HUES64 (cell line): Measurements from ENCODE around the gene CLCA2.

ENCODE experiments used
- H3K27ac ChIP-seq: 2 replicates; pipeline ENCODE4 v1.7.0; 2013; ENCODE audit warnings: low read depth, low read length, inconsistent platforms
- H3K27me3 ChIP-seq: 2 replicates; pipeline ENCODE4 v1.6.1; 2013; ENCODE audit warnings: mild to moderate bottlenecking, low read length; ENCODE audit not compliant: insufficient read depth
- H3K36me3 ChIP-seq: 2 replicates; pipeline ENCODE4 v1.6.1; 2013; ENCODE audit warnings: mild to moderate bottlenecking, low read length; ENCODE audit not compliant: insufficient read depth
- H3K4me1 ChIP-seq: 2 replicates; pipeline ENCODE4 v1.6.1; 2013; ENCODE audit warnings: mild to moderate bottlenecking, low read length, moderate library complexity; ENCODE audit not compliant: insufficient read depth
- H3K4me3 ChIP-seq: 2 replicates; pipeline ENCODE4 v1.5.1; 2013; ENCODE audit warnings: mild to moderate bottlenecking, low read length, moderate library complexity
- H3K9ac ChIP-seq: 2 replicates; pipeline ENCODE4 v1.6.1; 2013; ENCODE audit warnings: mild to moderate bottlenecking, low read depth, low read length
- H3K9me3 ChIP-seq: 2 replicates; pipeline ENCODE4 v1.6.1; 2013; ENCODE audit warnings: low read depth, low read length; ENCODE audit not compliant: insufficient read depth
- WGBS: fragments of 150-250, 120-280 bp; methylation state at CpG from one replicate; pipeline ENCODE4 v1.1.7; 2013; ENCODE audit warnings: missing lambda C conversion rate; 5-methylcytosine and 5-hydroxymethylcytosine counted together

Gene CLCA2

DNA sequence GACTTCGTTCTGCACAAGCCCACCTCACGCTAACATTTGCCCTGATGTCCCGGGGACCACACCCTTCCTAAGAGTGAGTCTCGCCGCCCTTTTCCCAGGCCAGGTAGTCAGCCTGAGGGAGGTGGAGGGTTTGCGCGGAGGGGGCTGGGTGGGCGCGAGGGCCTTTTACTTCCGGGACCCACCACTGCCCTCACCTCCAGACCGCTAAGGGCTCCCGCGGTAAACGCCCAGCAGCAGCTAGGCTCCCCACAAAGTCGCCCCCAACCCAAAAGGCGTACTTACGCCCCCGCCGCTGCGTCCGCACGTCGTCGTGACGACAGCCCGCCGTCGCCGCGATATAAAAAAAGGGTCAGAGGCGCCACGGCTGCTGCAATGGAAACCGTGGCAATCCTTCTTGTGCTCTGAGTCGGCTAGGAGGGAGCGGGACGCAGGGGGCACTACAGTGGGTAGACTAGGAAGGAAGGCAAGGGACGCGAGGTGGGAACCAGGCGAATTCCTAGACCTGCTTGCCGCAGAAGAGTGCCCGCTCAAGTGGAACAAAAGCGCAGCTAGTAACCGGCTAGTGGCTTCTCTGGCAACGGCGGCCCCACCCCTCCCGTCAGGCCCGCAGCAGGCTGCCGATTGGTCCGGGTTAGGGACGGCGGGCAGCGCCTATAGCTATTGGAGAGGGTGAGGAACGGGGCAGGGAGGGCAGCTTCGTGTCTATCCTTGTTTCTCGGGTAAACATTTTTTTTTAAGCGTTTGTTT, 28.0 kb upstream of the CLCA2 start, which contains the start of gene ODF2L:
Gene ODF2L, minus strand, starts transcription at position 573 of the 747 bp plus-strand sequence. CDS start 9,296 bp downstream, outside the sequence.
- no peaks in the 10 kb centered on the region for H3K36me3 ChIP-seq
- WGBS: under 1% methylated on average over 51 of the region's 56 CpGs
- H3K9me3 ChIP-seq: no peaks in the 10 kb centered on the region
- peak within 1 kb of the TSS; percentile 96 for H3K4me3 ChIP-seq
- H3K9ac ChIP-seq: peak within 1 kb of the TSS; percentile 86
- peaks cover 7% of the 10 kb centered on the region for H3K4me1 ChIP-seq
- H3K27ac ChIP-seq: peak within 1 kb of the TSS; percentile 89
- H3K27me3 ChIP-seq: 0 out of 2 replicates have a peak, but pooled peaks cover 6% of the 10 kb centered on the region

DNA sequence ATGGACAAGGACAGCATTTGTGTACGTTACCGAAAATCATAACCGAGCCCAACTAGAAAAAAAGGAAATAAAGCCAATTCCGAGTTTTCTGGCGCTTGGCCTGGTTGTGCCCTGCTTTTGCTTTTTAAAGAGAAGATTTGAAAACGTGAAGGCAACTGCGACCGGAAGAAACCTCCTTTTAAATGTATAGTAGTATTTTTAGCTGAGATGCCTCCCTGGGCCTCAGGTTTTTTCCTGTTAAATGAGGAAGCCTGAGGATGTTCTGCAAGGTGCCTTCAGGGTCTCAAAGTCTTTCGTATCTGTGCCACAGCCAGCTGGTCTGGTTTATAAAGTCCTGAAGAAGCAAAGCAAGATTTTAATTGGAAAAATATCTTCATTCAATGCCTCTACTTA, 27.5 kb upstream of the CLCA2 start:
- 5% methylated on average over 9 of the region's 9 CpGs for WGBS
- peaks cover 7% of the 10 kb centered on the region for H3K4me1 ChIP-seq
- no peaks in the 10 kb centered on the region for H3K36me3 ChIP-seq

GRCh38 chr1:86409416-86410021, 14.5 kb upstream of the CLCA2 start:
- 85% methylated on average over 6 of the region's 6 CpGs for WGBS
- no peak overlapping the region for H3K9ac ChIP-seq
- no peak overlapping the region for H3K27ac ChIP-seq
- H3K27me3 ChIP-seq: no peaks in the 10 kb centered on the region
- H3K9me3 ChIP-seq: no peaks in the 10 kb centered on the region
- H3K36me3 ChIP-seq: no peaks in the 10 kb centered on the region
- no peaks in the 10 kb centered on the region for H3K4me1 ChIP-seq
- no peak overlapping the region for H3K4me3 ChIP-seq

More for the DNA sequence above, 27.5 kb upstream of the CLCA2 start:
- no peaks in the 10 kb centered on the region for H3K9me3 ChIP-seq
- peak overlapping the region; percentile 89; the same call in 1 of the 2 replicates for H3K27ac ChIP-seq
- peak overlapping the region; percentile 86 for H3K9ac ChIP-seq
- H3K27me3 ChIP-seq: 0 out of 2 replicates have a peak, but pooled peaks cover 6% of the 10 kb centered on the region
- peak overlapping the region; percentile 96 for H3K4me3 ChIP-seq

GRCh38 chr1:86410879-86411278, 13.1 kb upstream of the CLCA2 start:
- H3K4me3 ChIP-seq: no peak overlapping the region
- H3K9me3 ChIP-seq: no peaks in the 10 kb centered on the region
- H3K4me1 ChIP-seq: no peaks in the 10 kb centered on the region
- H3K27ac ChIP-seq: no peak overlapping the region
- H3K36me3 ChIP-seq: no peaks in the 10 kb centered on the region
- no peaks in the 10 kb centered on the region for H3K27me3 ChIP-seq
- no peak overlapping the region for H3K9ac ChIP-seq
- 92% methylated on average over 4 of the region's 4 CpGs for WGBS

- H3K9me3 ChIP-seq: no peaks in the 10 kb centered on the region
- H3K4me3 ChIP-seq: no peak overlapping the region
- H3K4me1 ChIP-seq: peaks cover 5% of the 10 kb centered on the region; the same call in 1 of the 2 replicates
- no peak overlapping the region for H3K27ac ChIP-seq
- WGBS: 96% methylated on average over 6 of the region's 6 CpGs
- no peaks in the 10 kb centered on the region for H3K27me3 ChIP-seq
- no peaks in the 10 kb centered on the region for H3K36me3 ChIP-seq
- no peak overlapping the region for H3K9ac ChIP-seq
These were observed 7.6 kb upstream of the CLCA2 start for GRCh38 chr1:86416343-86416742.

- Histone ChIP-seq H3K27me3 (no peaks in the 10 kb centered on the region), H3K9ac (no peak overlapping the region), H3K36me3 (no peaks in the 10 kb centered on the region), H3K9me3 (no peaks in the 10 kb centered on the region), H3K27ac (no peak overlapping the region), H3K4me1 (peaks cover 5% of the 10 kb centered on the region; the same call in 1 of the 2 replicates), H3K4me3 (no peak overlapping the region)
- 80% methylated on average over 4 of the region's 4 CpGs for WGBS
These were observed 4.6 kb upstream of the CLCA2 start for GRCh38 chr1:86419277-86419903.

DNA sequence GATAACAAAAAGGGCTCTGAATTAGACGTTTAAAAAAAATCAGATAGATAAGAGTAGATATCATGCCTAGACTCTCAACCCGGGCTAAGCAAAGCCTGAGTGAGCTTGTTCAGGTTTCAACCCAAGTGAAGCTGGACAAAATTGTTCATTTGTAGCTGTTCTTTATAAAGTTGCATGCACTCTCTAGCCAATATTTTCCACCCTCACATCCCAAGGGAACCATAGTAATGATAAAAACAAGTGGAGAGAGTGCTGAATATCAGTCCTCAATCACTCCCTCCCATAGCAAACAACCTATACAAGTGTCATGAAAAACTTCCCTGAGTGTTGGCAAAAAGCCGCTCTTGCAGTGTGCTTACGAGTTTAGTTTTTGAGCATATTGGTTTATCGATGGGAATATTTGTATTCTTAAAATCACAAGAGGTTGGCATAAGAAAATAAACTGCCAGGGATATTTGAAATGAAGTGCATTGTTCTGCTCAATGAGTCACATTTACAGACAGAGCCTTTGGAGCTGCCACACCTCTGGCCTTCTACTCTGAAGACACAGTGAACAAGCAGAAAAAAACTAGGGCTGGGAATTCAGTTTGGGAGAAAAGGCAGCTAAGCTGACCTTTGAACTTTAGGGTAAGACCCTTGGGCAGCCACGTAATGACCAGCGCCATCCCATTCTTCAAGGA, 2.2 kb upstream of the CLCA2 start:
- Histone ChIP-seq H3K27me3 (no peaks in the 10 kb centered on the region), H3K9me3 (no peaks in the 10 kb centered on the region), H3K27ac (no peak overlapping the region), H3K9ac (no peak overlapping the region), H3K4me3 (no peak overlapping the region), H3K4me1 (peaks cover 5% of the 10 kb centered on the region; the same call in 1 of the 2 replicates), H3K36me3 (no peaks in the 10 kb centered on the region)
- 92% methylated on average over 7 of the region's 7 CpGs for WGBS

DNA sequence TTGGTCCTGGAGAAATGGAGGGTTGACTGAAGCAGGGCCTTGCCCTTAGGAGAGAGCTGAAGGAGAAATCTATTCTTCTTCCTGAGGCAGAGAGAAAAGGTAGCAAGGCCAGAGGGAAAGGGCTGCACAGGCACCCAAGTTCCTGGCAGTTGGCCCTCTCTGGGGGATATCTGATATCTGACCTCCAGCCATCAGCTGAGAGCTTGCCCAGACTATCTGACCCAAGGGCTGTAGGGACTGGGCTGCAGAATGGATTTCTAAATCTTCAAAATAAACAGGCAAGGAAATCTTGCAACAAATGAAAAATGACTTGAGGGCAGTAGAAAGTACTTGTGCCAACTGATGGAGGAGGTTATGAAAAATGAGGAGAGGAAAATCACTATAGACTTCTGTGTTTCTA, 498 bp upstream of the CLCA2 start:
- Histone ChIP-seq H3K36me3 (no peaks in the 10 kb centered on the region), H3K27ac (no peak overlapping the region), H3K4me3 (no peak overlapping the region), H3K9ac (no peak overlapping the region), H3K9me3 (no peaks in the 10 kb centered on the region), H3K4me1 (peaks cover 5% of the 10 kb centered on the region; the same call in 1 of the 2 replicates), H3K27me3 (no peaks in the 10 kb centered on the region)

DNA sequence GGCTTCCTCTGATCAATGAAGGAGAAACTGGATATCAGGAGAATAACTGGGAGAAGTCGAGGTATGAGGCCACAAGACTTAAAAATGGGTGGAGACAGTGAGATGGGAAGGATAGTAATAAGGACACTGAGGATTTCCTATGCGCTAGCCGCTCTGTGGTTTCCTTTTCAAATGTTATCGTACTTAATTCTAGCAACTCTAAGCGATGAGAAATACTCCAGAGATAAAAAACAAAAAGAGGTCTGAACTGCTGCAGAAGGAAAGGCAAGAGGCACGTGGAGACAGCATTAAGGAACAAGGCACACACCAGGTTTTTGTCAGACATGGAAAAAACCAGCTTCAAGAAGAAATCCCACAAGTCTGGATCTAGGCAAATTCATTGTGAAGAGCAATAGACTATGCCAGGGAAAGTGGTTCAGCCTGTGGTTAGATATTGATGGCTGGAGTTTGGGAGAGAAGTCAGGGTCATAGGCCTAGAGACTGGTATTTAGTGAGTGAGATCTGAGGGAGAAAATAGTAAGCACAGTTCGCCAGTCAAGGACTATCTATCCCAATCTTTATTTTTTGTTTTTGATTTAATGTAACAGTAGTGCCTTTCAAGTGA, 5.3 kb downstream of the CLCA2 start:
- H3K4me3 ChIP-seq: no peak overlapping the region

DNA sequence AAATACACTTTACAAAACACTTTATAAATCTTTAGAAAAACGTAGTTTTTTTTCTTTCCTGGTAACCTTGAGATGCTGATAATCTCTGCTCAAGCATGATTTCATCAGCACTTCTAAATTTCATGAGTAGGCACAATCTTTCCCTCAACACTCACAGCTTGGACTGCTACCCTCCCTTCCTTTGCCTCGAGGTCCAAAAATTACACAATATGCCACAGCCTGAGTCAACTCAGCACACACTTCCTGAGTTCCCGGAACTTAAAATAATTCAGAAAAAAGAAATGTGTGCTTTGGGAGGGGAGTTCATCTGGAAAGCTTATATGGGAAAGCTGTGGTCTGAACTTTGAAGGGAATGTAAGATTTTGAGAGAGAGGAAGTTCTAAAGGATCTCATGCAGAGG, 5.9 kb downstream of the CLCA2 start:
- H3K4me1 ChIP-seq: no peaks in the 10 kb centered on the region
- H3K4me3 ChIP-seq: no peak overlapping the region
- no peaks in the 10 kb centered on the region for H3K27me3 ChIP-seq
- no peaks in the 10 kb centered on the region for H3K36me3 ChIP-seq
- no peak overlapping the region for H3K27ac ChIP-seq
- no peaks in the 10 kb centered on the region for H3K9me3 ChIP-seq
- H3K9ac ChIP-seq: no peak overlapping the region
- 95% methylated on average over 3 of the region's 3 CpGs for WGBS

More for the DNA sequence above, 5.3 kb downstream of the CLCA2 start:
- no peaks in the 10 kb centered on the region for H3K27me3 ChIP-seq
- no peaks in the 10 kb centered on the region for H3K4me1 ChIP-seq
- WGBS: 96% methylated on average over 6 of the region's 7 CpGs
- H3K36me3 ChIP-seq: no peaks in the 10 kb centered on the region
- no peak overlapping the region for H3K27ac ChIP-seq
- no peak overlapping the region for H3K9ac ChIP-seq
- no peaks in the 10 kb centered on the region for H3K9me3 ChIP-seq
